CMK (cell line): ENCODE measurements around the gene PCDHGC5.

ENCODE experiments used
- DNase-seq: peaks from one replicate; pipeline ENCODE4 v3.0.0-alpha.2; 2010; ENCODE audit warnings: low read depth

Gene PCDHGC5

DNA sequence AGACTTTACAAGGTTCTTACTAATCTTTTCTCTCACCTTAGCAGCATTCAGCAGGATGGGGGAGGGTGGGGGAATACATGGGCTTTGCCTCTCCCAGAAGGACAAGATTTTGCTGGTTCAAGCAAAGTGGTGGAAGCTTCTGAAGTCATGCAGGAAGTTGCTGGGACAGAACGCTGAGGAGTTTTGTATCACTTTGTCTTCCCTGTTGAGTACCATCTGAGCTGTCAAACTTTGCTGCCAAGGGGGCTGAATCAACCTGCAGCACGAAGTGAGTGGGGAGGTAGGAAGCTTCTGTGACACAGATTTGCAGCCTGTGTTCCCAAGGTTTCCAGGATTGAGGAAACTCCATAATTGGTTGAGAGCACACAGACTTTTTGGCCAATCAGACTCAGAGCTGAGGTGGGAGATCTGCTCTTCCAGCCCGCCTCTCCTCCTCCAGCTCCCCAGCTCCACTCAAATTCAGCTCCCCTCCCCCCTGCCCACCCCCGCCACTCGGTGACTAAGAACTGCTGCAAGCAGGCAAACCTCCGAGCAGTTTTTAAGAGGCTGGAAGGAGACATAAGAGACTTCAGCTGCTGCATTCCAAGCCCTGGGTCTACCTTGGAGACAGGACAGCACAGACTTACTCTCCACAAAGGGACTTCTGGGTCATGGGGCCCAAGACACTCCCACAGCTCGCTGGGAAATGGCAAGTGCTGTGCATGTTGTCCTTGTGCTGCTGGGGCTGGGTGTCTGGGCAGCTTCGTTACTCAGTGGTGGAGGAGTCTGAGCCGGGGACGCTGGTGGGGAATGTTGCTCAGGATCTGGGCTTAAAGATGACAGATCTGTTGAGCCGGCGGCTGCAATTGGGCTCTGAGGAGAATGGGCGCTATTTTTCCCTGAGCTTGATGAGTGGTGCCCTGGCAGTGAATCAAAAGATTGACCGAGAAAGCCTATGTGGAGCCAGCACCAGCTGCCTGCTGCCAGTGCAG is at the start of gene PCDHGC5:
Gene PCDHGC5 (plus strand): TSS at position 491 of the 971 bp plus-strand sequence. CDS start 160 bp downstream, at position 651.
- DNase-seq, result no peak

DNA sequence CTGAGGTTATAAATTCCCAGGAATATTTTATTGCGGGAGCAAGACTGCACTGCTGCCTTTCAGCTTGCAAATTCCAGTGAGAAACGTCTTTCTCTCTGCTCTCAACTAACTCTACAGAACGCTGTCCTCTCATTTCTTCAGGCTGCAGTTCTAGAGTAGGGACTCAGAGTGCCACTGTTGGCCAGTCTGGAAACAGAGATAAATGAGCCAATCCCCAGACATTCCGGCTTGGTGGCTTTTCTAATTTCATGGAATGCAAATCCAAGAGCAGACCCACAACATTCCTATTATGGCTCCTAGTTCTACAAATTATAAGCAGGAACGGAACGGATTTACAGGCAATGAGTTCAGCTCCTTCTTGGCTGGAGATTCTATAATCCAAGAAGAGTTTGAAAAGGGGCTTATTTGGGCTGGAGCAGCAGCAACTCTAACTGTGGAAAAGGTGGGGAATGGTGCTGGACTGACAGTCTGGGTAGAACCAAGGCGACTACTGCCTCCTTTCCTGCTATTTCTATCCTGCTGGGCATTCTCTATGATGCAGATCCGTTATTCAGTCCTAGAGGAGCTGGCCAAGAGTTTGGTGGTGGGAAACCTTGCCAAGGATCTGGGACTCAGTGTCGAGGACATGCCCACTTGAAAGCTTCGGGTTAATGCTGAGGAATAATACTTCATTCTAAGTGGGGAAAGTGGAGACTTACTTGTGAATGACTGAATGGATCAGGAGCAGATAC is 49.3 kb upstream of the PCDHGC5 start:
- DNase-seq, result no peak

DNA sequence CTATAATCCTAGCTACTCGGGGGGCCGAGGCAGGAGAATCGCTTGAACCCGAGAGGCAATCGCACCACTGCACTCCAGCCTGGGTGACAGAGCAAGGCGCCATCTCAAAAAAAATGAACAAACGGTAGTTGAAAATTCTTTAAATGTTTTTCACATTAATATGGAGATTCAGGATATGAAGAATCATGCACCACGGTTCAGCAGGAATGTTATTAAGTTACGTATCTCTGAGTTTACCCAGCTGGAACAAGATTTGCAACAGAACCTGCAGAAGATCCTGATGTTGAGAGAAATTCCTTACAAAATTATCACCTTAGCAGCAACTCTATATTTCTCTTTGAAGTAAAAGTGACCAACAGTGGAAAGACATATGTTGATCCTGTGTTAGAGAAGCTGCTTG is 48.5 kb upstream of the PCDHGC5 start:
- DNase-seq, result no peak

DNA sequence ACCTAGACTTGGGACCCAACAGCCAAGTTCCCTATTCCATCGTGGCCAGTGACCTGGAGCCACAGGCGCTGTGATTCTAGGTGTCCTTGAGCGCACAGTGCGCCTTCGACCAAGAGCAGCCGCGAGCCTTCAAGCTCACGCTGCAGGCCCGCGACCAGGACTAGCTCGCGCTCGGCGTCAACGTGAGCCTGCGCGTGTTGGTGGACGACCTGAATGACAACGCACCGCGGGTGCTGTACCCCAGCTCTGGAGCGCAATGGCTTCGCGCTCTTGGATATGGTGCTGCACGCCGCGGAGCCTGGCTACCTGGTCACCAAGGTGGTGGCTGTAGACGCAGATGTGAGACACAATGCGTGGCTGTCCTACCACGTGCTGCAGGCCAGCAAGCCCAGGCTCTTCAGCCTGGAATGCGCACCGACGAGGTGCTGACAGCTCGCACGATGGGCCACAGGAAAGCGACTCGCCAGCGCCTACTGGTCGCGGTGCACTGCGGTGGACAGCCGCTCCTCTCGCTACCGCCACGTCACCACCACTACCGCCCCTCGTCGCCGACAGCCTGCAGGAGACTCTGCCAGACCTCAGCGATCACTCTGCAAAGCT is 47.2 kb upstream of the PCDHGC5 start:
- no peak for DNase-seq

DNA sequence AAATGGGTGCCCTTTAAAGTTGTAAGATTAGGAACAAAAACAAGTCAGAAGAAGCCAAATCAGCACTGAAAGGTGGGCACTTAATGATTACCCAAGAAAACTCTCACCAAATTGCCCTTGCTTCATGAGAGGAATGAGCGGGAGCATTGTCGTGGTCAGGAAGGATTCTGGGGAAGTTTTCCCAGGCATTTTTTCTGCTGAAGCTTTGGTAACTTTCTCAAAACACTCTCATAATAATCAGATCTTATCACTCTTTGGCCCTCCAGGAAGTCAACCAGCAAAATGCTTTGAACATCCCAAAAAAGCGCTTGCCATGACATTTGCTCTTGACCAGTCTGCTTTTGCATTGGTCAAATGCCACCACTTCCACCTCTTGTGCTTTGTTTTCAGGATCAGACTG is 23.5 kb upstream of the PCDHGC5 start:
- DNase-seq, result no peak

DNA sequence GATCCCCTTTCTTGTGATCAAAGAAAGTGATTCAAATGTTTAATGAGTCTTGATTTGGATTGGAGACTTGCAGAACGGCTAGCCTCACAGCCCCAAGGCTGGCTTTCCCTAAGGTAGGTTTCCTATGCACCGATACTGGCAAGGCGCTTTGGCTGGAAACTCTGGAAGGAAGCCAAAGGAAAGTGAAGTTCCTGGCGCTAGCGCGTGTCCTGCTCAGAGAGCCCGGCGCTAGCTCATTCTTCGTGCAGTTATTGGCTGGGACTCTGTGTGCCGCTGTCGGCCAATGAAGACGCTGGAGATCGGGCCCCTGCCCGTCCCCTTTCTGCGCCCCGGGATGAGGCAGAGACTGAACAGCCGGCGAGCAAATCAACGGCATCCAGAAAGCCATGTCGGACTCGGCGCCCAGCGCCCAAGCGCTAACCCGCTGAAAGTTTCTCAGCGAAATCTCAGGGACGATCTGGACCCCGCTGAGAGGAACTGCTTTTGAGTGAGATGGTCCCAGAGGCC is 13.2 kb upstream of the PCDHGC5 start, which contains the start of gene PCDHGC3:
Gene PCDHGC3 (plus strand): TSS at position 342 of the 507 bp plus-strand sequence. CDS start 151 bp downstream, at position 493.
- DNase-seq, result no peak

DNA sequence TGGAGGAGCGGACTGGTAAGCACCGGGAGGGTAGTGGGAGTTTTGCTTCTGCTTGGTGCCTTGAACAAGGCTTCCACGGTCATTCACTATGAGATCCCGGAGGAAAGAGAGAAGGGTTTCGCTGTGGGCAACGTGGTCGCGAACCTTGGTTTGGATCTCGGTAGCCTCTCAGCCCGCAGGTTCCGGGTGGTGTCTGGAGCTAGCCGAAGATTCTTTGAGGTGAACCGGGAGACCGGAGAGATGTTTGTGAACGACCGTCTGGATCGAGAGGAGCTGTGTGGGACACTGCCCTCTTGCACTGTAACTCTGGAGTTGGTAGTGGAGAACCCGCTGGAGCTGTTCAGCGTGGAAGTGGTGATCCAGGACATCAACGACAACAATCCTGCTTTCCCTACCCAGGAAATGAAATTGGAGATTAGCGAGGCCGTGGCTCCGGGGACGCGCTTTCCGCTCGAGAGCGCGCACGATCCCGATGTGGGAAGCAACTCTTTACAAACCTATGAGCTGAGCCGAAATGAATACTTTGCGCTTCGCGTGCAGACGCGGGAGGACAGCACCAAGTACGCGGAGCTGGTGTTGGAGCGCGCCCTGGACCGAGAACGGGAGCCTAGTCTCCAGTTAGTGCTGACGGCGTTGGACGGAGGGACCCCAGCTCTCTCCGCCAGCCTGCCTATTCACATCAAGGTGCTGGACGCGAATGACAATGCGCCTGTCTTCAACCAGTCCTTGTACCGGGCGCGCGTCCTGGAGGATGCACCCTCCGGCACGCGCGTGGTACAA is 12.6 kb upstream of the PCDHGC5 start:
- no peak for DNase-seq

DNA sequence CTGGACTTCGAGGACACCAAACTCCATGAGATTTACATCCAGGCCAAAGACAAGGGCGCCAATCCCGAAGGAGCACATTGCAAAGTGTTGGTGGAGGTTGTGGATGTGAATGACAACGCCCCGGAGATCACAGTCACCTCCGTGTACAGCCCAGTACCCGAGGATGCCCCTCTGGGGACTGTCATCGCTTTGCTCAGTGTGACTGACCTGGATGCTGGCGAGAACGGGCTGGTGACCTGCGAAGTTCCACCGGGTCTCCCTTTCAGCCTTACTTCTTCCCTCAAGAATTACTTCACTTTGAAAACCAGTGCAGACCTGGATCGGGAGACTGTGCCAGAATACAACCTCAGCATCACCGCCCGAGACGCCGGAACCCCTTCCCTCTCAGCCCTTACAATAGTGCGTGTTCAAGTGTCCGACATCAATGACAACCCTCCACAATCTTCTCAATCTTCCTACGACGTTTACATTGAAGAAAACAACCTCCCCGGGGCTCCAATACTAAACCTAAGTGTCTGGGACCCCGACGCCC is 11.8 kb upstream of the PCDHGC5 start:
- no peak for DNase-seq

DNA sequence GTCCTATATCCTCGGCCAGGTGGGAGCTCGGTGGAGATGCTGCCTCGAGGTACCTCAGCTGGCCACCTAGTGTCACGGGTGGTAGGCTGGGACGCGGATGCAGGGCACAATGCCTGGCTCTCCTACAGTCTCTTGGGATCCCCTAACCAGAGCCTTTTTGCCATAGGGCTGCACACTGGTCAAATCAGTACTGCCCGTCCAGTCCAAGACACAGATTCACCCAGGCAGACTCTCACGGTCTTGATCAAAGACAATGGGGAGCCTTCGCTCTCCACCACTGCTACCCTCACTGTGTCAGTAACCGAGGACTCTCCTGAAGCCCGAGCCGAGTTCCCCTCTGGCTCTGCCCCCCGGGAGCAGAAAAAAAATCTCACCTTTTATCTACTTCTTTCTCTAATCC is 11.1 kb upstream of the PCDHGC5 start:
- no peak for DNase-seq

DNA sequence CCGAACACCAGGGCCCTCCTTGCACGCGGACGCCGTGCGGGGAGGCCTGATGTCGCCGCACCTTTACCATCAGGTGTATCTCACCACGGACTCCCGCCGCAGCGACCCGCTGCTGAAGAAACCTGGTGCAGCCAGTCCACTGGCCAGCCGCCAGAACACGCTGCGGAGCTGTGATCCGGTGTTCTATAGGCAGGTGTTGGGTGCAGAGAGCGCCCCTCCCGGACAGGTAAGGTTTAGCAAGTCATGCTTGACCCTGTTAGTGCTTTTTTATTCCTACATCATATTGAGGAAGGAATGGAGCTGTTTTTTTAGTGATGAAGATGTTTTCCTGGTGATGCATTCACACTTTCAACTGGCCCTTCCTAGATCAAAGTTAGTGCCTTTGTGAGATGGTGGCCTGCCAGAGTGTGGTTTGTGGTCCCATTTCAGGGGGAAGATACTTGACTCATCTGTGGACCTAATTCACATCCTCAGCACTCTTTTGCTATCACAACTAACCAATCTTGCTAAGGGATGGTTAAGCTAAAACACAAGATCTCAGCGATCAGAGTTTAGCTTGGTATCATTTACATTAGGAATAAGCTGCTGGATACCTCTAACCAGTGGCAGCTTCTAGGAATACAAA is 10.4 kb upstream of the PCDHGC5 start:
- DNase-seq, result no peak

DNA sequence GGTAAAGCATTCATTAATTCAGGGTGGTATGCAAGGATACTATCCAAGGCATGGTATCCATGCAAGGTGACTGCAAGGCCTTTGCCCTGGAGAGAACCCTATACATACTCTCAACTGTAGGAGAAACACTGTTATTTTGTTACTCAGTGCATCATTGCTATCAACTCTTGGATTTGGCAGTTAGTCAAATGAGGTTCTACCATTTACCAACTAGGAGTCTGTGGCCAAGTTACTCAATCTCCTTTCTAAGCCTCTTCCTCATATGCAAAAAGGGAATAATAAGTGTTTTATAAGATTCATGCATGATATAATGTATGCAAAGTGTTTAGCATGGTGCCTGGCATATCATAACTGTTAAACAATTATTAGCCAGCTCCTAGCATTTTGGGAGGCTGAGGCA is 9.1 kb upstream of the PCDHGC5 start:
- DNase-seq, result no peak

DNA sequence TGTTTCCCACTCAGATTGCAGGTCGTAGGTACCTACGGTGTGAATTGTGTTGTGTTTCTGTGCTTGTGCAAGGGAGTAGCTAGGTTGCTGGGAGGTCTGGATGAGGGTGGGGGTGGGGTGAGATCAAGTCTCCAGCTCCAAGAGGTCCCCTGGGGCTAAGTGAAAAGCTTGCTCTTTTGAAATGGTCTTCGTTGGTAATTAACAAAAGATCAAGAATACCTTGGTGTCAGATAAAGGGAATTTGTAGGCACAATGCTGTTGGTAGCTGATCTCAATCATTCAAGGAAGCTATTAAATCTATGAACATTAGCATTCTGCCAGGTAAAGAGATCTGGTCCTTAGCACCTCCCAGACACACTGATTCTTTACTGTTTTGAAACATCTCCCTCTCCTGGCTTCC is 5.0 kb upstream of the PCDHGC5 start:
- no peak for DNase-seq

DNA sequence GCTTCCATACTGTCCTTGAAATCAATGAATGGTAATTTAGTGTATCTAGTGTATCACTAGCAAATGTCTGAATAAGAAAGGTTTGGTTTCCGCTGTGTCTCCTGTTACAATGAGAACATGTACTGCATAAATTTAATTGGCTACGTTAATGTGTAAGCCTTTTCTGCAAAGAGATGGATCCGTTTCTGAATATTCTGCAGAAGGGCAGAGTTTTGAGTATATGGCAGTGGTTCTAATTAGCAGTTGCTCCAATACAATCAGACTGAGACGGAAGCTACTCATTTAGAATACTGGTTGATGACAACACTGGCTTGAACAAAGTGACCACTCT is 4.6 kb upstream of the PCDHGC5 start:
- DNase-seq, result no peak

DNA sequence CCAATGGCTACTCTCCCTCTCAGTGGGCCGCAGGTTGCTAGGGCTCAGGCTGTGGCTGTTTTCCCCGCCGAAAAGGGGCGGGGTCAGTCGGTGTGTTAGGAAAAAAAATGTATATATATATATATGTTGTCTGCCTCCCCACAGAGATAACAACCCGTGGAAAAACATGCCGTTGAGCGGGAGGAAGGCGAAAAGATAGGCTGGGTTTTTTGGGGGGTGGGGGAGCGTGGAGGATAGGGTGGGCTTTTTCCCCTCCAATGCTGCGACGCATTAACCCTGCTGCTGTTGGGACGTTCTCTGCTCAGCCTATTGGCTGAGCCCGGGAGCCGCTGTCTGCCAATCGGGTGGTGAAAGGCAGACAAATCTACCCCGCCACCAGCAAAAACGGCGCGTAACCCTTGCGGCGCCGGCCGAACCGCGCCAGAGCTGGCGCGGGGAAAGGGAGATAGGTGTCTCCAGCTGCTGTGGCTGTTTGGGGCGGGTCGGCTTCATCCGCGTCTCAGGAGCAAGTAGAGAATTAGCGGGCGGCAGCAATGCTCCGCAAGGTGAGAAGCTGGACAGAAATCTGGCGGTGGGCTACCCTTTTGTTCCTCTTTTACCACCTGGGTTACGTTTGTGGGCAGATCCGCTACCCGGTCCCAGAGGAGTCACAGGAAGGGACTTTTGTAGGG is 4.1 kb upstream of the PCDHGC5 start, which contains the start of gene PCDHGC4:
Gene PCDHGC4 (plus strand): TSS at position 390 of the 671 bp plus-strand sequence. CDS start 144 bp downstream, at position 534.
- DNase-seq, result no peak

DNA sequence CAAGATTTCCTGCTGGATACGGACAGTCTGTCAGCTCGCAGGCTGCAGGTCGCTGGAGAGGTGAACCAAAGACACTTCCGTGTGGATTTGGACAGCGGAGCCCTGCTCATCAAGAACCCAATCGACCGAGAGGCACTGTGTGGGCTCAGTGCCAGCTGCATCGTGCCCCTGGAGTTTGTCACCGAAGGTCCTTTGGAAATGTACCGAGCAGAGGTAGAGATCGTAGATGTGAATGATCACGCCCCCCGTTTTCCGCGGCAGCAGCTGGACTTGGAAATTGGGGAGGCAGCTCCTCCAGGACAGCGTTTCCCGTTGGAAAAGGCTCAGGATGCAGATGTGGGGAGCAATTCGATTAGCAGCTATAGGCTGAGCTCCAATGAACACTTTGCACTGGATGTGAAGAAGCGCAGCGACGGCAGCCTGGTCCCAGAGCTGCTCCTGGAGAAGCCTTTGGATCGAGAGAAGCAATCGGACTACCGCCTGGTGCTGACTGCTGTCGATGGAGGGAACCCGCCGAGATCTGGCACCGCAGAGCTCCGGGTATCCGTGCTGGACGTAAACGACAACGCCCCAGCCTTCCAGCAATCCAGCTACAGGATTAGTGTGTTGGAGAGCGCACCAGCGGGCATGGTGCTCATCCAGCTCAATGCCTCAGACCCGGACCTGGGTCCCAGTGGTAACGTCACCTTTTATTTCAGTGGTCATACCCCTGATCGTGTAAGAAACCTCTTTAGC is 3.4 kb upstream of the PCDHGC5 start:
- no peak for DNase-seq

DNA sequence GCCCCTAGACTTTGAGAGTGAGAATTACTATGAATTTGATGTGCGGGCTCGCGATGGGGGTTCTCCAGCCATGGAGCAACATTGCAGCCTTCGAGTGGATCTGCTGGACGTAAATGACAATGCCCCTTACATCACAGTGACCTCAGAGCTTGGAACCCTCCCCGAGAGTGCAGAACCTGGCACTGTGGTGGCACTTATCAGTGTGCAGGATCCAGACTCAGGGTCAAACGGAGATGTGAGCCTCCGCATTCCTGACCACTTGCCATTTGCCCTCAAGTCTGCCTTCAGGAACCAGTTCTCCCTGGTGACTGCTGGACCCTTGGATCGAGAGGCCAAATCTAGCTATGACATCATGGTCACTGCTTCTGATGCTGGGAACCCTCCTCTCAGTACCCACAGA is 2.8 kb upstream of the PCDHGC5 start:
- no peak for DNase-seq

DNA sequence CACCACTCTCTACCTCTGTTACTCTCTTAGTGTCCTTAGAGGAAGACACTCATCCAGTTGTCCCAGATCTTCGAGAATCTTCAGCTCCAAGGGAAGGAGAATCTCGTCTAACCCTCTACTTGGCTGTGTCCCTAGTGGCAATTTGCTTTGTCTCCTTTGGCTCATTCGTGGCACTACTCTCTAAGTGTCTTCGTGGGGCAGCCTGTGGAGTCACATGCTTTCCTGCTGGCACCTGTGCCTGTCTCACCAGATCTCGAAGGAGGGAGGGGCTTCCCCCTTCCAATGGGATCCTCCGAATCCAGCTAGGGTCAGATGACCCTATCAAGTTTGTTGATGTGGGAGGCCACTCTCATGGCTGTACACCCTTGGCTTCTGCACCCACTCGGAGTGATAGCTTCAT is 1.8 kb upstream of the PCDHGC5 start:
- no peak for DNase-seq

DNA sequence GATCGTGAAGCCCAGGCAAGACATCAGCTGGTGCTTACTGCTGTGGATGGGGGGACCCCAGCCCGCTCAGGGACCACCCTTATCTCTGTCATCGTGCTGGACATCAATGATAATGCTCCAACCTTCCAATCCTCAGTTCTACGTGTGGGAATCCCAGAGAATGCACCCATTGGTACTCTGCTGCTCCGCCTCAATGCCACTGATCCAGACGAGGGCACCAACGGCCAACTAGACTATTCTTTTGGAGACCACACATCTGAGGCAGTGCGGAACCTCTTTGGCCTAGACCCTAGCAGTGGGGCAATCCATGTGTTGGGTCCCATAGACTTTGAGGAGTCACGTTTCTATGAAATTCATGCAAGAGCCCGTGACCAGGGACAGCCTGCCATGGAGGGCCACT is 960 bp downstream of the PCDHGC5 start:
- no peak for DNase-seq

DNA sequence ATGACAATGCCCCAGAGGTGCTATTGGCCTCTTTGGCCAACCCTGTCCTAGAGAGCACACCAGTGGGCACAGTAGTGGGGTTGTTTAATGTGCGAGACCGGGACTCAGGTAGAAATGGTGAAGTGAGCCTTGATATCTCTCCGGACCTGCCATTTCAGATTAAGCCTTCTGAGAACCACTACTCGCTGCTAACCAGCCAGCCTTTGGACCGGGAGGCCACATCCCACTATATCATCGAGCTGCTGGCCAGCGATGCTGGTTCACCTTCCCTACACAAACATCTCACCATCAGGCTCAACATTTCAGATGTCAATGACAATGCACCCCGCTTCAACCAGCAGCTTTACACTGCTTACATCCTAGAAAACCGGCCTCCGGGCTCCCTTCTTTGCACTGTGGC is 1.4 kb downstream of the PCDHGC5 start:
- DNase-seq, result no peak

DNA sequence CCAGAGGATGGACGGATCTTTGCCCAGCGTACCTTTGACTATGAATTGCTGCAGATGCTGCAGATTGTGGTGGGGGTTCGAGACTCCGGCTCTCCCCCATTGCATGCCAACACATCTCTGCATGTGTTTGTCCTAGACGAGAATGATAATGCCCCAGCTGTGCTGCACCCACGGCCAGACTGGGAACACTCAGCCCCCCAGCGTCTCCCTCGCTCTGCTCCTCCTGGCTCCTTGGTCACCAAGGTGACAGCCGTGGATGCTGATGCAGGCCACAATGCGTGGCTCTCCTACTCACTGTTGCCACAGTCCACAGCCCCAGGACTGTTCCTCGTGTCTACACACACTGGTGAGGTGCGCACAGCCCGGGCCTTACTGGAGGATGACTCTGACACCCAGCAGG is 1.9 kb downstream of the PCDHGC5 start:
- no peak for DNase-seq
